HG02571 (cell line): Measurements from ENCODE around the gene SGCD.
"Not testable (repeated sequence)": the region's sequence is repeated elsewhere in the genome, so short reads cannot be mapped to it uniquely, and the experiment has no call there.

Source experiments
- ATAC-seq: cut with Tn5 transposase; IDR thresholded peaks from one replicate; pipeline ENCODE4 v1.9.1; 2021; ENCODE audit warnings: mild to moderate bottlenecking, moderate library complexity; ENCODE audit not compliant: unreplicated experiment

The SGCD gene

DNA sequence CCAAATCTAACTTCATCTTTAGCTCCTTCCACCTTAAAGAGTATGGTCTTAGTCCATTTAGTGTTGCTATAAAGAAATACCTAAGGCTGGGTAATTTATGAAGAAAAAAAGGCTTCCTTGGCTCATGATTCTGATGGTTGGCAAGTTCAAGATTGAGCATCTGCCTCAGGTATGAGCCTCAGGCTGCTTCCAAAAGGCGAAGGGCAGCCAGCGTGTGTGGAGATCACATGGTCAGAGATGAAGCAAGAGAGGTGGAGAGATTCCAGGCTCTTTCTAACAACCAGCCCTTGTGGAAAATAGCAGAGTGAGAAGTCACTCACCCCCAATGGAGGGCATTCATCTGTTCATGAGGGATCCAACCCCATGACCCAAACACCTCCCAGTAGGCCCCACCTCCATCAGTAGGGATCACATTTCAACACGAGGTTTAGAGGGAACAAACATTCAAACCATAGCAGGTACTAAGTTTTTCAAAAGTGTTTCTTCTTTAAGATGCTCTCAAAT lies 225.9 kb downstream of the SGCD start:
- no peak for ATAC-seq

DNA sequence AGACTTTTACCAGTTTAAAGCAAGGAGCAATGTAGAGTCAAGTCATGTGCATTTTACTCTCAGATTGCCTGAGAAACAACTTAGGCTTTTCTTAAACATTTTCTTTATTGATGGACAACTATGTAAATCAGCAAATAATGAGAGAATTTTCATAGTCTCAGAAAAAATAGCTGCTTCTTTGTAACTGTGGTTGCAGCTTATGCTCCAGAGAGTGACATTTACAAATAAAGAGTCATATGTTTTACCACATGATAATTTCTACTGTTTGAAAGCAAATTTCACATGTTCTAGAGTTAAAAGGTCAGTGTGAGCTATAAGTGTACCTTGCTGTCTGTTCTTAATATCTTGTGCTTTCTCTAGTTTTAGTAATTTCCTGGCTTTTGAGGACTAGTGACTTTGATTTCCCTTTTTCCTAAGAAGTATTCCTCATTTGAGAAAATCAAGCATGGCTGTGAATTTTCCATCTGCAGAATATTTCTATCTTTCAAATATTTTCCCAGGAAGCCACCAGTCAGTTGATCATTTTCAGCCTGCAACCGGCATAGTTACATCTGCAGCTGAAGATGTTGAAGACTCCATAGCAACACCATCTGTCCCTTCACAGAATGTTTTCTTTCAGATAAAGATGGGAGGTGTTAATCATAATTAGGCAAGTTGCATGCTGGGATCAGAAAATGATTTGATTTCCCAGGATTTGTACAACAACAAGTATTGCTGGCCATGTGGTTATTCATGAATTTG lies 229.9 kb downstream of the SGCD start:
- ATAC-seq, result no peak

GRCh38 chr5:156560002-156560401 lies 233.0 kb downstream of the SGCD start:
- no peak for ATAC-seq

DNA sequence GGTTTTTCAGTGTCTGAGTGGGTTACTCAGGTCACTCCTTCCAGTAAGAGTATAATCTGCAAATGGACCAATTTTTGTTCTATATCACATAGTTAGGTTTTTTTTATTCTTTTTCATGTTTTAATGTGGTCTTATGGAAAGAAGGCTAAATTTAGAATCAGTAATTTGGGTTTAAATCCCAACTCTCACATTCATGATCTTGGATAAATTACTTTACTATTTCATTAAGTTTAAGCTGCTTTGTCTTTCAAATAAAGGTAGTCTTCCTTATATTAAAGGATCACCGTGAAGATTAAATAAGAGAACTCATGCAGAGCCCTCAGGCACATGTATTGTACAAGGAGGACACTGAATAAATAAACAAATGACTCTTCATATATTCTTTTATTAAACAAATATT lies 234.7 kb downstream of the SGCD start:
- ATAC-seq, result no peak

GRCh38 chr5:156570615-156571014 lies 243.7 kb downstream of the SGCD start:
- no peak for ATAC-seq

GRCh38 chr5:156581725-156582124 lies 254.8 kb downstream of the SGCD start:
- ATAC-seq, result no peak

DNA sequence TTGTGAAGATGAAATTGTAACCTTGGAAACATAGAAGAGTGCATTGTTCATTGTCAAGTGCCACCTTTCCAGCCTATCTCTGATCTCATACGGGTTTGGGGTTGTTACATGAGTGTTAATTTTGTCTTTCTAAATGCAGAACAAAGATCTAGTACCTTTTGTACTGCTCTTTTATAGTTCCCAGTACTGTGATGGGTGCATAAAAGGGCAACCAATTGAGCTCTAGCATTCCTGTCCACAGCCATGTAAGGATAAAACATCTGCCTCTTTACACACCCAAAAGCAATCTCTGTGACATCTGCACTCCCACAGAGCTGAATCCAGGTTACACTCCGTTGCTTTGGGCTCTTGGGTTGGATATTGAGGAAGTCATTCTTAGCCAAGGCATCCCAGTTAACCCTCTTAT lies 255.2 kb downstream of the SGCD start:
- ATAC-seq, result no peak

- ATAC-seq, result no peak
Observed at GRCh38 chr5:156584871-156585270, 257.9 kb downstream of the SGCD start.

GRCh38 chr5:156585999-156586398 lies 259.0 kb downstream of the SGCD start:
- no peak for ATAC-seq

DNA sequence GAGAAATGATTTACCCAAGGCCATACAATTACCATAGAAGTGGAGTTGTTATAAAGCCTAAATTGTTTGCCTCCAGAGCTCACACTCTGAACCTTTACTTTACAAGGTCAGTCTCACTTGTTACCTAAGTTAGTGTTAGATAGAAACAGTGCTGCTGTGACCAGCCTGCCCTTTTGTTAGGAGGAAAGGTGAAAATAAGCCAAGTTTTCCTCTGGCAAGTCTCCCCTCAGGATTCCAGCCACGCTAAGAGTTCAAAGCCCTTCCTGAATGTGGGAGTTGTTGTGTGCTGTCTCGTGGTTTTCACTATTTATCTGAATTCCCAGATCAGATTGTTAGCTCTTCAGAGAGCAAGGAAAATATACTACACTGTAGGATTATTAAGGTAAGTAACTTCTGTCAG lies 260.0 kb downstream of the SGCD start:
- ATAC-seq, result no peak

GRCh38 chr5:156588306-156588705 lies 261.3 kb downstream of the SGCD start:
- no peak for ATAC-seq

GRCh38 chr5:156589104-156589945 lies 262.4 kb downstream of the SGCD start:
- no peak for ATAC-seq

DNA sequence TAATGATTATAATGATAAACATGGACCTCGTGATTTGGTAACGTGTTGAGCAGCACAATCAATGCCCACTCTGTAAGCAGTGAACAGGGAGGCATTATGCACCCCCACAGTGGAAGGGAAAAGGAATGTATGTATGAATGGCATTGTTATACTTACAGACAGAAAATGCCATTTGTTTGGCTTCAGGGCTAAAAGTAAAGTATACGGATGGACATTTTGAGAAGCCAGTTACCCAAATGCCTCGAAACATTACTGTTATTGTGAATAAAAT lies 262.9 kb downstream of the SGCD start:
- ATAC-seq, result no peak

DNA sequence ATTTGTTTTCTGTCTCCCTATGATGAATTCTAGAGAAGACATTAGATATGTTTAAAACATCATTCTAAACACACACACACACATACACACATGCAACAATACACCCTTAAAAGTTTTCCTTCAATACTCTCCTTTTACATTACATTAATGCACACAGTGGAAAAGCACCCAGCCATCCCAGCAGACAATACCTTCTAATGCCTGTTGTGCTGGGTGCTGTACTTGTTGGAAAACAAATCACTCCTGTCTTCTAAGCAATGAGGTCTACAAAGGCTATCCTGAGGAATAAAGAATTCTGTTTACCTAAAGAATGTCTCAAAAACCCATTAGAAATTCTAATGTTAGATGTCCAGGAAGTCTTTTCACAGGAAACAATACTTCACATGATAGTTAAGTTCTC lies 264.0 kb downstream of the SGCD start:
- ATAC-seq, result no peak

- no peak for ATAC-seq
Observed at GRCh38 chr5:156591631-156592030, 264.7 kb downstream of the SGCD start.

DNA sequence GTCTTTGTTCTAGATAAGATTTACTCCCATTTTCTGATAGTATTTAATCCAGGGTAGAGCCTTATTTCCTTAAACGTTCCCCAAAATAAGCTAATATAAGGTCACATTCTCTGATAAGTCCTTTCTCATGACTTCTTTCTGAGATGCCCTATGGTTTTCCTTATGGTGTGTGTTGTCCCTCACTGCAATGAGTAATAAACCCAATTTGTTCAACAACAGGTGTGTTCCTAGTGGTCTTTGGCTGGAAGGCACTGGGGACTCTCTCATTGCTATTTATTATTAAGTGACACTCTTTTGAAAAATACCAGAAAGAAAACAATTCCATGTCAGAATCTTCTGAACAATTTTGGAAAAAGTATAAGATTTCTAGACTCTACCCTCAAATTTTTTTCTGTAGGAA lies 266.6 kb downstream of the SGCD start:
- ATAC-seq, result no peak

GRCh38 chr5:156594406-156594805 lies 267.4 kb downstream of the SGCD start:
- ATAC-seq, result no peak

DNA sequence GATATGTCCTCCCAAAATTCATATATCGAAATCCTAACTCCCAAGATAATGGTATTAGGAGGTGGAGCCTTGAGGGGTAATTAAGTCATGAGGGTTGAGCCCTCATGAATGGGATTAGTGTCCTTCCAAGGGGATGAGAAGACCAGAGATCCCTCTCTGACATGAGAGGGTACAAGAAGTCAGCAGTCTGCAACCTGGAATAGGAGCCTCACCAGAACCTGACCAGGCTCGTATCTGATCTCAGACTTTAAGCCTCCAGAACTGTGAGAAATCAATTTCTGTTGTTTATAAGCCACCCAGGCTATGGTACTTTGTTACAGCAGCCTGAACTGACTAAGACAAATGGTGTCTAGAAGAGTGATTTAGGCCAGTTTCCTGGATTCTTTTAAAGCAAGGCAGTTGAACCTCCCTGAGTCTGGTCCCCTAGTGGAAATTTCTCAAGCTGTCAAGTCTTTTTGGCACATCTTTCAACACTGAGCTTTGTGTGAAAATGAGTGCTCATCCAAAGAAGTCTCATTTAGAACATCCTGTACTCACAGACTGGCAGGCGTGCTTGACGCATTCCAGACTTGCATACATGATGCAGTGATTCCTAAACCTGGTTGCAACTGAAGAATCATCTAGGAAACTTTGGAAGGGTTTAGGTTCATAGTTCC lies 268.3 kb downstream of the SGCD start:
- no peak for ATAC-seq

- no peak for ATAC-seq
Observed at GRCh38 chr5:156597276-156597675, 270.3 kb downstream of the SGCD start.

DNA sequence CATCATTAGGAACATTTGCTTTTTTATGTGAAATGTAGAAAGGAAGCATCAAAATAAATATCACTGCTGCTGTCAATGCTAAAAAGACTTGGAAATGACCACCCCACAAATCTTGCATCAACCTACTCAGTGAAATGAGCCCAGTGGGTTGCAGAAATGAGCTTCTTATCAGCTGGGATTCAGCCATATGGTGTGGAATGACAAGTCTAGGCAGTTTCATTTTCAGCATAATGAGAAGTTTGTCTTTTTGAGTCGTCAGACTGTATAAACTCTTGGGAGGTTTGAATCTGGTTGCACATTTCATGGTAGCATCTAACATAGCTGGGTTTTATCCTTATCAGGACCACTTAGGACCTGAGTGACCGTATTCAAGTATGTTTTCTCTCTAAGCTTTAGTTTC lies 272.0 kb downstream of the SGCD start:
- ATAC-seq, result no peak

DNA sequence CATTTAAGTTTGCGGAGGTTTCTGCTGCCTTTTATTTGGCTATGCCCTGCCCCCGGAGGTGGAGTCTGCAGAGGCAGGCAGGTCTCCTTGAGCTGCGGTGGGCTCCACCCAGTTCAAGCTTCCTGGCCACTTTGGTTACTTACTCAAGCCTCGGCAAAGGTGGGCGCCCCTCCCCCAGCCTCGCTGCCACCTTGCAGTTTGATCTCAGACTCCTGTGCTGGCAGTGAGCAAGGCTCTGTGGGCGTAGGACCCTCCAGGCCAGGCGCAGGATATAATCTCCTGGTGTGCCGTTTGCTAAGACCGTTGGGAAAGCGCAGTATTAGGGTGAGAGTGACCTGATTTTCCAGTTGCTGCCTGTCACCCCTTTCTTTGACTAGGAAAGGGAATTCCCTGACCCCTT lies 283.6 kb downstream of the SGCD start:
- ATAC-seq, result not testable (repeated sequence)

- ATAC-seq, result no peak
Observed at GRCh38 chr5:156615901-156616300, 288.9 kb downstream of the SGCD start.
